H1 (cell line): Measurements from ENCODE around the gene SLC7A7.

Experiments used
- CHD1 ChIP-seq: IDR thresholded peaks from 2 replicates; pipeline ENCODE4 v1.6.1; 2012; ENCODE audit warnings: low read depth, low read length, improper control_type of control experiment
- CTCF ChIP-seq, 3 experiments: IDR thresholded peaks; 1 replicate in 2 of 3; 2 replicates in 1 of 3; pipeline versions ENCODE4 v1.5.1 to v1.6.1; 2011; ENCODE audit warnings: low read length in 3 of 3, mild to moderate bottlenecking in 3 of 3, inconsistent platforms in 2 of 3, low read depth in 1 of 3, moderate library complexity in 1 of 3; ENCODE audit not compliant: insufficient read depth in 1 of 3; ENCODE audit errors: control extremely low read depth in 1 of 3
- EZH2 ChIP-seq: fragments of 200-600 bp; sonication (generic); IDR thresholded peaks from 2 replicates; pipeline ENCODE4 v1.7.1; 2012; ENCODE audit warnings: low read depth, mild to moderate bottlenecking, moderate library complexity, low read length, inconsistent platforms; ENCODE audit not compliant: severe bottlenecking
- JUND ChIP-seq: IDR thresholded peaks from 2 replicates; pipeline ENCODE4 v1.6.1; 2011; ENCODE audit warnings: mild to moderate bottlenecking, improper control_type of control experiment, low read length
- NRF1 ChIP-seq: IDR thresholded peaks from 2 replicates; pipeline ENCODE4 v1.6.1; 2011; ENCODE audit warnings: mild to moderate bottlenecking, low read depth, low read length, improper control_type of control experiment
- PHF8 ChIP-seq: fragments of 200-600 bp; sonication (generic); conservative IDR thresholded peaks from 2 replicates; pipeline ENCODE4 v1.7.1; 2012; ENCODE audit warnings: low read depth, mild to moderate bottlenecking, inconsistent platforms, low read length, moderate library complexity
- POLR2A ChIP-seq, 2 experiments: IDR thresholded peaks; 1 replicate in 1 of 2; 2 replicates in 1 of 2; pipeline ENCODE4 v1.6.1; 2011; ENCODE audit warnings: low read depth in 2 of 2, low read length in 2 of 2, mild to moderate bottlenecking in 2 of 2; ENCODE audit errors: control extremely low read depth in 1 of 2
- RBBP5 ChIP-seq: IDR thresholded peaks from 2 replicates; pipeline ENCODE4 v1.7.1; 2012; ENCODE audit warnings: low read depth, mild to moderate bottlenecking, inconsistent platforms, low read length, moderate library complexity, borderline replicate concordance
- RFX5 ChIP-seq: IDR thresholded peaks from 2 replicates; pipeline ENCODE4 v1.6.1; 2011; ENCODE audit warnings: low read depth, low read length, improper control_type of control experiment, borderline replicate concordance
- SRF ChIP-seq: IDR thresholded peaks from 2 replicates; pipeline ENCODE4 v1.6.1; 2011; ENCODE audit warnings: mild to moderate bottlenecking, low read depth, low read length, moderate library complexity
- TAF1 ChIP-seq: IDR thresholded peaks from 2 replicates; pipeline ENCODE4 v1.6.1; 2011; ENCODE audit warnings: mild to moderate bottlenecking, low read depth, low read length
- USF2 ChIP-seq: IDR thresholded peaks from 2 replicates; pipeline ENCODE4 v1.6.1; 2011; ENCODE audit warnings: low read length, improper control_type of control experiment

GRCh38 chr14:22845821-22846625 lies 30.8 kb upstream of the SLC7A7 start:
- no peak for TF ChIP-seq EZH2
- TF ChIP-seq CTCF (IDR thresholded peaks at IDR 0.05; ENCODE audit: control extremely low read depth in 1 of 3, insufficient read depth in 1 of 3, low read depth in 1 of 3, low read length in 3 of 3) = no peak
- TF ChIP-seq CHD1 = no peak
- no peak for TF ChIP-seq POLR2A (IDR thresholded peaks at IDR 0.05; ENCODE audit: control extremely low read depth in 1 of 2, low read depth in 2 of 2, low read length in 2 of 2)
- TF ChIP-seq USF2 = no peak
- no peak for TF ChIP-seq SRF
- TF ChIP-seq NRF1 = no peak
- no peak for TF ChIP-seq PHF8
- TF ChIP-seq TAF1 = no peak
- no peak for TF ChIP-seq RFX5
- no peak for TF ChIP-seq RBBP5
- no peak for TF ChIP-seq JUND
